HEK293 (cell line): ENCODE data around the gene EFEMP2.

ENCODE experiments used
- EGR2 ChIP-seq: fragments of 450-650 bp; formaldehyde crosslinking; IDR thresholded peaks from 2 replicates; pipeline ENCODE4 v1.5.1; 2016; ENCODE audit warnings: low read depth, missing biosample characterization, missing genetic modification characterization
- HOXC10 ChIP-seq: sonication (generic); formaldehyde crosslinking; IDR thresholded peaks from 2 replicates; pipeline ENCODE4 v1.8.1; 2023; ENCODE audit warnings: mild to moderate bottlenecking, missing genetic modification reagents
- IKZF3 ChIP-seq: fragments of 450-650 bp; IDR thresholded peaks from 2 replicates; pipeline ENCODE4 v1.5.0; 2018; ENCODE audit warnings: missing biosample characterization, mild to moderate bottlenecking, missing genetic modification characterization, moderate library complexity
- PRDM10 ChIP-seq: fragments of 450-650 bp; formaldehyde crosslinking; IDR thresholded peaks from 2 replicates; pipeline ENCODE4 v1.5.1; 2016; ENCODE audit warnings: missing biosample characterization, missing genetic modification characterization
- PRDM4 ChIP-seq: fragments of 450-650 bp; formaldehyde crosslinking; IDR thresholded peaks from 2 replicates; pipeline ENCODE4 v1.5.1; 2017; ENCODE audit warnings: missing biosample characterization, missing genetic modification characterization
- SCRT2 ChIP-seq: fragments of 450-650 bp; formaldehyde crosslinking; IDR thresholded peaks from 2 replicates; pipeline ENCODE4 v1.5.1; 2016; ENCODE audit warnings: missing biosample characterization, missing genetic modification characterization
- TSHZ1 ChIP-seq: fragments of 450-650 bp; formaldehyde crosslinking; IDR thresholded peaks from 2 replicates; pipeline ENCODE4 v1.5.1; 2016; ENCODE audit warnings: missing biosample characterization, missing genetic modification characterization, borderline replicate concordance
- WT1 ChIP-seq: fragments of 450-650 bp; formaldehyde crosslinking; IDR thresholded peaks from 2 replicates; pipeline ENCODE4 v1.5.1; 2016; ENCODE audit warnings: missing biosample characterization, missing genetic modification characterization
- ZBTB11 ChIP-seq: fragments of 450-650 bp; formaldehyde crosslinking; conservative IDR thresholded peaks from 2 replicates; pipeline ENCODE4 v1.5.1; 2016; ENCODE audit warnings: low read depth, missing biosample characterization, missing genetic modification characterization
- ZNF248 ChIP-seq: fragments of 450-650 bp; formaldehyde crosslinking; IDR thresholded peaks from 2 replicates; pipeline ENCODE4 v1.5.1; 2017; ENCODE audit warnings: missing biosample characterization, missing genetic modification characterization
- ZNF335 ChIP-seq: fragments of 450-650 bp; formaldehyde crosslinking; conservative IDR thresholded peaks from 2 replicates; pipeline ENCODE4 v1.5.1; 2016; ENCODE audit warnings: missing biosample characterization, missing genetic modification characterization
- ZNF416 ChIP-seq: fragments of 450-650 bp; formaldehyde crosslinking; IDR thresholded peaks from 2 replicates; pipeline ENCODE4 v1.5.1; 2016; ENCODE audit warnings: missing biosample characterization, missing genetic modification characterization
- ZNF423 ChIP-seq: fragments of 450-650 bp; formaldehyde crosslinking; IDR thresholded peaks from 2 replicates; pipeline ENCODE4 v1.5.1; 2016; ENCODE audit warnings: missing biosample characterization, missing genetic modification characterization
- ZNF48 ChIP-seq: fragments of 450-650 bp; formaldehyde crosslinking; IDR thresholded peaks from 2 replicates; pipeline ENCODE4 v1.5.1; 2016; ENCODE audit warnings: missing biosample characterization, missing genetic modification characterization
- ZNF513 ChIP-seq: fragments of 450-650 bp; IDR thresholded peaks from 2 replicates; pipeline ENCODE4 v1.5.1; 2018; ENCODE audit warnings: missing biosample characterization, missing genetic modification characterization
- ZNF514 ChIP-seq: fragments of 450-650 bp; formaldehyde crosslinking; IDR thresholded peaks from 2 replicates; pipeline ENCODE4 v1.5.1; 2016; ENCODE audit warnings: missing biosample characterization, missing genetic modification characterization
- ZNF530 ChIP-seq: fragments of 450-650 bp; formaldehyde crosslinking; IDR thresholded peaks from 2 replicates; pipeline ENCODE4 v1.5.1; 2016; ENCODE audit warnings: low read depth, missing biosample characterization, missing genetic modification characterization
- ZNF585B ChIP-seq: fragments of 450-650 bp; formaldehyde crosslinking; IDR thresholded peaks from 2 replicates; pipeline ENCODE4 v1.5.1; 2016; ENCODE audit warnings: missing biosample characterization, missing genetic modification characterization
- ZNF701 ChIP-seq: fragments of 450-650 bp; formaldehyde crosslinking; IDR thresholded peaks from 2 replicates; pipeline ENCODE4 v1.5.1; 2016; ENCODE audit warnings: missing biosample characterization, missing genetic modification characterization
- ZNF76 ChIP-seq: fragments of 450-650 bp; formaldehyde crosslinking; IDR thresholded peaks from 2 replicates; pipeline ENCODE4; 2016; ENCODE audit warnings: low read depth, missing biosample characterization, missing genetic modification characterization, borderline replicate concordance
- ZNF768 ChIP-seq: fragments of 450-650 bp; formaldehyde crosslinking; IDR thresholded peaks from 2 replicates; pipeline ENCODE4 v1.5.1; 2018; ENCODE audit warnings: missing biosample characterization, mild to moderate bottlenecking, missing genetic modification characterization
- ZSCAN18 ChIP-seq: fragments of 450-650 bp; formaldehyde crosslinking; IDR thresholded peaks from 2 replicates; pipeline ENCODE4 v1.5.1; 2016; ENCODE audit warnings: missing biosample characterization, missing genetic modification characterization

The EFEMP2 gene

GRCh38 chr11:65860278-65861164 is 12.1 kb downstream of the EFEMP2 start, which contains the start of gene MUS81 (continued):
- TF ChIP-seq TSHZ1 (tag by site-specific recombination) (peak; percentile 6; the same call in 1 of the 2 replicates), ZNF513 (tag by site-specific recombination) (0 out of 2 replicates have a peak, but pooled peaks have one; percentile 22), ZNF530 (tag by site-specific recombination) (no peak), WT1 (no peak), ZNF335 (tag by site-specific recombination) (peak; percentile 96), ZNF585B (tag by site-specific recombination) (no peak), ZBTB11 (tag by site-specific recombination) (peak; percentile 92), ZNF76 (tag by site-specific recombination) (peak; percentile 51; the same call in 1 of the 2 replicates), PRDM4 (tag by site-specific recombination) (no peak; the same call in 1 of the 2 replicates), ZNF248 (tag by site-specific recombination) (no peak), ZNF514 (no peak), ZNF423 (0 out of 2 replicates have a peak, but pooled peaks have one; percentile 6), ZNF768 (tag by site-specific recombination) (no peak), ZSCAN18 (tag by site-specific recombination) (no peak), PRDM10 (tag by site-specific recombination) (peak; percentile 73; the same call in 1 of the 2 replicates), ZNF701 (tag by site-specific recombination) (no peak), HOXC10 (CRISPR knock-in tag) (no peak), ZNF416 (tag by site-specific recombination) (no peak), SCRT2 (tag by site-specific recombination) (no peak), IKZF3 (tag by site-specific recombination) (peak; percentile 94), EGR2 (tag by site-specific recombination) (peak; percentile 76), ZNF48 (tag by site-specific recombination) (no peak)
